ENCODE measurements around the gene EBF3.
A peak's percentile ranks its signal among the peaks of the same experiment; 100 is the strongest.

- peak in 1 of 2 donors; percentile 17 for TF ChIP-seq POLR2A (IDR thresholded peaks at IDR 0.05)
- TF ChIP-seq, protein P1, sequence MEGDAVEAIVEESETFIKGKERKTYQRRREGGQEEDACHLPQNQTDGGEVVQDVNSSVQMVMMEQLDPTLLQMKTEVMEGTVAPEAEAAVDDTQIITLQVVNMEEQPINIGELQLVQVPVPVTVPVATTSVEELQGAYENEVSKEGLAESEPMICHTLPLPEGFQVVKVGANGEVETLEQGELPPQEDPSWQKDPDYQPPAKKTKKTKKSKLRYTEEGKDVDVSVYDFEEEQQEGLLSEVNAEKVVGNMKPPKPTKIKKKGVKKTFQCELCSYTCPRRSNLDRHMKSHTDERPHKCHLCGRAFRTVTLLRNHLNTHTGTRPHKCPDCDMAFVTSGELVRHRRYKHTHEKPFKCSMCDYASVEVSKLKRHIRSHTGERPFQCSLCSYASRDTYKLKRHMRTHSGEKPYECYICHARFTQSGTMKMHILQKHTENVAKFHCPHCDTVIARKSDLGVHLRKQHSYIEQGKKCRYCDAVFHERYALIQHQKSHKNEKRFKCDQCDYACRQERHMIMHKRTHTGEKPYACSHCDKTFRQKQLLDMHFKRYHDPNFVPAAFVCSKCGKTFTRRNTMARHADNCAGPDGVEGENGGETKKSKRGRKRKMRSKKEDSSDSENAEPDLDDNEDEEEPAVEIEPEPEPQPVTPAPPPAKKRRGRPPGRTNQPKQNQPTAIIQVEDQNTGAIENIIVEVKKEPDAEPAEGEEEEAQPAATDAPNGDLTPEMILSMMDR (IDR thresholded peaks at IDR 0.05 in 4 of 5, conservative IDR thresholded peaks at IDR 0.05 in 1 of 5): no peak
Measured at GRCh38 chr10:129953119-129954051, 10.7 kb downstream of the EBF3 start.

Measured in gastrocnemius medialis (tissue), 4 donors.